K562 (cell line): Measurements from ENCODE around the gene POLDIP3. TPM values are rescaled to one million over a fixed set of nuclear protein-coding genes. Genes with fewer than 3 reads are reported as not detected.
A peak's percentile ranks its signal among the peaks of the same experiment; 100 is the strongest.

Source experiments
- ATAC-seq: fragments of 200-7000 bp; cut with Tn5 transposase; 3 replicates; pipeline ENCODE4 v1.9.1; 2020; ENCODE audit warnings: moderate library complexity
- BruUV-seq: library from RNA; stranded (reverse); fragments of 400-500 nt; replicated peaks from 2 replicates; lab custom pipeline; 2021; lab: Mats Ljungman, UMichigan
- CTCF ChIA-PET: fragments of 300-600 bp; formaldehyde crosslinking; extraction: SDS; loops from one replicate; lab custom pipeline; 2021; ENCODE audit warnings: low intra/inter-chr PET ratio; lab: Yijun Ruan, JAX
- POLR2A ChIA-PET: fragments of 300-600, 350-650 bp; sonication (Branson Sonifier 250); formaldehyde crosslinking; extraction: SDS; loops from one replicate; lab custom pipeline; 2021; ENCODE audit warnings: antibody characterized with exemption, inconsistent platforms; lab: Yijun Ruan, JAX
- DNase-seq, 4 experiments: peaks; one replicate each; pipeline versions ENCODE4 v3.0.0 to v3.0.0-alpha.2; 2011 to 2018; ENCODE audit warnings: low spot score in 3 of 4, mixed read lengths in 3 of 4; ENCODE audit errors: extremely low read depth in 1 of 4
- FAIRE-seq: peaks from 2 replicates; lab custom pipeline; 2011; peaks lifted over from hg19 to GRCh38; lab: Jason Lieb, UNC
- H2AFZ ChIP-seq: 2 replicates; pipeline ENCODE4 v1.6.0; 2011; ENCODE audit warnings: low read depth, low read length, control low read depth, inconsistent platforms
- H3K27ac ChIP-seq: fragments of 200-600 bp; 3 replicates; pipeline ENCODE4 v1.8.0; 2011; ENCODE audit warnings: low read depth, mild to moderate bottlenecking, control low read depth, inconsistent platforms, low read length, moderate library complexity, mixed read lengths; ENCODE audit errors: extremely low read depth
- H3K27me3 ChIP-seq, 2 experiments: fragments of 300-600 bp in 1 of 2; 2 replicates in 1 of 2; 3 replicates in 1 of 2; pipeline versions ENCODE4 v1.6.0 to v1.8.0; 2011; ENCODE audit warnings: inconsistent platforms in 2 of 2, low read length in 2 of 2, mild to moderate bottlenecking in 1 of 2, mixed read lengths in 1 of 2, moderate library complexity in 1 of 2; ENCODE audit not compliant: control insufficient read depth in 2 of 2, insufficient read depth in 2 of 2
- H3K36me3 ChIP-seq: fragments of 300-600 bp; 3 replicates; pipeline ENCODE4 v1.8.0; 2011; ENCODE audit warnings: mild to moderate bottlenecking, low read length, inconsistent platforms; ENCODE audit not compliant: control insufficient read depth, insufficient read depth
- H3K4me1 ChIP-seq, 2 experiments: fragments of 200-600 bp in 1 of 2; replicated peaks in 1 of 2; 2 replicates in 1 of 2; 3 replicates in 1 of 2; pipeline versions ENCODE4 v1.5.1 to v1.8.0; 2011; ENCODE audit warnings: inconsistent platforms in 2 of 2, low read length in 2 of 2, mild to moderate bottlenecking in 1 of 2, mixed read lengths in 1 of 2, moderate library complexity in 1 of 2; ENCODE audit not compliant: control insufficient read depth in 2 of 2, insufficient read depth in 2 of 2
- H3K4me2 ChIP-seq: 2 replicates; pipeline ENCODE4 v1.6.1; 2011; ENCODE audit warnings: low read length, control low read depth, inconsistent platforms, mixed read lengths; ENCODE audit not compliant: insufficient read depth
- H3K4me3 ChIP-seq: fragments of 200-600 bp; sonication (generic), shearing (Covaris generic); 2 replicates; pipeline ENCODE4 v1.5.1; 2016; ENCODE audit warnings: control low read depth, inconsistent platforms
- H3K79me2 ChIP-seq: fragments of 200-600 bp; 3 replicates; pipeline ENCODE4 v1.8.0; 2011; ENCODE audit warnings: low read length, inconsistent platforms; ENCODE audit not compliant: control insufficient read depth, insufficient read depth
- H3K9ac ChIP-seq, 2 experiments: 2 replicates each; pipeline versions ENCODE4 v1.6.0 to v1.6.1; 2011; ENCODE audit warnings: low read depth in 2 of 2, low read length in 2 of 2, control low read depth in 1 of 2, inconsistent platforms in 1 of 2, mild to moderate bottlenecking in 1 of 2, mixed read lengths in 1 of 2; ENCODE audit not compliant: insufficient read depth in 1 of 2
- H3K9me1 ChIP-seq: one replicate; pipeline ENCODE4 v1.6.0; 2011; ENCODE audit warnings: inconsistent platforms, mild to moderate bottlenecking, low read length, moderate library complexity; ENCODE audit not compliant: control insufficient read depth, insufficient read depth
- H3K9me3 ChIP-seq: replicated peaks from 2 replicates; pipeline ENCODE4 v1.5.1; 2011; ENCODE audit warnings: low read depth, low read length, inconsistent platforms; ENCODE audit not compliant: control insufficient read depth, insufficient read depth
- H4K20me1 ChIP-seq: replicated peaks from 2 replicates; pipeline ENCODE4 v1.6.1; 2011; ENCODE audit warnings: low read length, inconsistent platforms, mixed read lengths; ENCODE audit not compliant: control insufficient read depth, insufficient read depth
- BRD9 ChIP-seq: fragments of 450-650 bp; IDR thresholded peaks from 2 replicates; pipeline ENCODE4 v1.6.1; 2018; ENCODE audit warnings: low read depth; ENCODE audit not compliant: partially characterized antibody
- HMGXB4 ChIP-seq: sonication (generic); formaldehyde crosslinking; IDR thresholded peaks from 2 replicates; pipeline ENCODE4 v1.8.1; 2023; ENCODE audit warnings: mild to moderate bottlenecking, missing genetic modification reagents
- HSF4 ChIP-seq: fragments of 250-450 bp; sonication (Bioruptor Pico); IDR thresholded peaks from 2 replicates; pipeline ENCODE4 v2.1.2; 2022; ENCODE audit warnings: mild to moderate bottlenecking, moderate library complexity, borderline replicate concordance
- POLR3G ChIP-seq: IDR thresholded peaks from 2 replicates; pipeline ENCODE4 v1.6.1; 2011; ENCODE audit not compliant: insufficient read length, insufficient replicate concordance; ENCODE audit errors: extremely low read depth
- RBFOX2 ChIP-seq: fragments of 200-400 bp; formaldehyde crosslinking; IDR thresholded peaks from 2 replicates; pipeline ENCODE4 v1.6.1; 2017; ENCODE audit warnings: low read depth, mild to moderate bottlenecking, low read length, moderate library complexity
- RERE ChIP-seq: sonication (generic); formaldehyde crosslinking; IDR thresholded peaks from 2 replicates; pipeline ENCODE4 v1.8.0; 2023; ENCODE audit warnings: missing genetic modification reagents, mild to moderate bottlenecking, borderline replicate concordance
- TCF7 ChIP-seq: sonication (generic); IDR thresholded peaks from 2 replicates; pipeline ENCODE4 v1.6.1; 2016; ENCODE audit warnings: antibody characterized with exemption, borderline replicate concordance
- THRA ChIP-seq: fragments of 450-650 bp; IDR thresholded peaks from 2 replicates; pipeline ENCODE4 v1.6.1; 2017; ENCODE audit warnings: mild to moderate bottlenecking, moderate library complexity
- TRIM28 ChIP-seq: fragments of 450-650 bp; IDR thresholded peaks from 2 replicates; pipeline ENCODE4 v1.6.1; 2017
- ZNF347 ChIP-seq: fragments of 450-650 bp; formaldehyde crosslinking; IDR thresholded peaks from 2 replicates; pipeline ENCODE4 v1.4.0; 2020; ENCODE audit warnings: low read depth, mild to moderate bottlenecking, moderate library complexity
- ZNF584 ChIP-seq: fragments of 200-800 bp; sonication (Bioruptor generic); IDR thresholded peaks from 2 replicates; pipeline ENCODE4 v1.6.1; 2016; ENCODE audit warnings: low read depth, mild to moderate bottlenecking, missing genetic modification characterization, missing compliant biosample characterization
- WGBS: fragments of 100-300 bp; shearing (Covaris generic); methylation state at CpG from one replicate; pipeline ENCODE4 v1.1.6; 2016; ENCODE audit warnings: low coverage, mixed read lengths; ENCODE audit not compliant: insufficient coverage; ENCODE audit errors: missing lambda C conversion rate; 5-methylcytosine and 5-hydroxymethylcytosine counted together
- in situ Hi-C: fragments of 300-500 bp; cut with MboI; formaldehyde crosslinking; loops from 4 replicates; pipeline ENCODE4 v1.15.0; 2018; ENCODE audit warnings: inconsistent platforms, mixed read lengths
- intact Hi-C: fragments of 100-400 bp; cut with micrococcal nuclease; formaldehyde crosslinking; loops from 2 replicates; pipeline ENCODE4 v1.14.2; 2022
- polyA plus RNA-seq, 8 experiments: library from polyadenylated mRNA; depleted of rRNA in 4 of 8; stranded (reverse) in 5 of 8; unstranded in 3 of 8; fragments of >200 nt; fragmentation: Nextera tagmentation in 2 of 8; fragmentation: Illumina TruSeq in 1 of 8; extraction: Ambion mirVana in 2 of 8; extraction: Trizol in 1 of 8; gene quantifications; 2 replicates each; pipeline versions ENCODE4 v1.2.1 to v1.2.3, GENCODE V29; 2011 to 2014; ENCODE audit warnings: inconsistent platforms in 1 of 8, missing spikeins in 1 of 8
- total RNA-seq, 7 experiments: library from RNA; depleted of rRNA in 6 of 7; stranded (reverse); fragments of >200 nt in 6 of 7; fragmentation: Illumina TruSeq in 2 of 7; extraction: Trizol in 2 of 7; gene quantifications; 2 replicates each; pipeline versions ENCODE4 v1.2.1 to v1.2.3, GENCODE V29; 2011 to 2021; ENCODE audit warnings: low replicate concordance in 1 of 7

The POLDIP3 gene
- total and polyA plus RNA-seq, 9 of the 15 experiments (the other 6 are each of a cell fraction or from before 2014, with no cell fraction given), result 14.3 to 53.0 (median 26.3) TPM

- Histone ChIP-seq H3K4me3 (no peak overlapping the region; the same call in 1 of the 2 replicates), H3K27me3 (no peaks in the 10 kb centered on the region), H4K20me1 (0 out of 2 replicates have a peak, but pooled peaks cover 16% of the 10 kb centered on the region), H3K9ac (peak overlapping the region; percentile 93 to 97), H3K79me2 (peaks cover 43% of the 10 kb centered on the region), H2AFZ (peak overlapping the region; percentile 72; the same call in 1 of the 2 replicates), H3K9me1 (no peaks in the 10 kb centered on the region), H3K4me1 (peaks cover 15 to 49% of the 10 kb centered on the region in 2 experiments; a peak in 4 of 5 replicates), H3K4me2 (peak overlapping the region; percentile 80), H3K9me3 (no peaks in the 10 kb centered on the region), H3K27ac (peak overlapping the region; percentile 95), H3K36me3 (peaks cover 40% of the 10 kb centered on the region; the same call in 2 of the 3 replicates)
- intact Hi-C loops, result no loop called here
- TSS peak; percentile 100 for BruUV-seq
- DNase-seq (peak; percentile 58 to 96 (median 74)), FAIRE-seq (no peak), ATAC-seq (peak; percentile 88)
- CTCF ChIA-PET, result interaction anchor here (0.6 kb wide), 1 partner anchor 445 kb away, joined by 6 read pairs; no protein-coding TSS in a partner anchor
- 2% methylated on average over 34 of the region's 35 CpGs for WGBS
- in situ Hi-C loops, result no loop called here
- POLR2A ChIA-PET, result interaction anchor here (0.6 to 3.1 kb wide), 51 partner anchors 9 to 731 kb away, joined by 3 to 46 read pairs (median 4); partner anchors contain the start of genes ARFGAP3, ATP5MGL, CENPM and CYB5R3
- TF ChIP-seq RERE (CRISPR knock-in tag) (no peak), HMGXB4 (CRISPR knock-in tag) (no peak), ZNF347 (CRISPR knock-in tag) (0 out of 2 replicates have a peak, but pooled peaks have one; percentile 10), TRIM28 (no peak), BRD9 (no peak), TCF7 (peak; percentile 83; the same call in 1 of the 2 replicates), HSF4 (CRISPR knock-in tag) (0 out of 2 replicates have a peak, but pooled peaks have one; percentile 23), POLR3G (no peak), ZNF584 (CRISPR knock-in tag) (peak; percentile 66; the same call in 1 of the 2 replicates), RBFOX2 (peak; percentile 97), THRA (no peak)
These were observed 593 bp upstream of the POLDIP3 start for GRCh38 chr22:42615092-42615859.
